HL-60 (cell line): ENCODE results near the gene USP11.

Experiments
- DNase-seq, 2 experiments: peaks; one replicate each; pipeline ENCODE4 v3.0.0-alpha.2; 2010 to 2020; ENCODE audit warnings: low read depth in 1 of 2, low spot score in 1 of 2
- H3K27ac ChIP-seq: fragments of 250-450 bp; sonication (Bioruptor Pico); replicated peaks from 2 replicates; pipeline ENCODE4 v1.5.1; 2020; ENCODE audit warnings: mild to moderate bottlenecking, moderate library complexity
- H3K27me3 ChIP-seq: fragments of 250-450 bp; sonication (Bioruptor Pico); 2 replicates; pipeline ENCODE4 v1.5.1; 2021; ENCODE audit warnings: mild to moderate bottlenecking, moderate library complexity; ENCODE audit not compliant: insufficient read depth, poor library complexity, severe bottlenecking
- H3K4me3 ChIP-seq: replicated peaks from 2 replicates; pipeline ENCODE4 v1.5.1; 2011; ENCODE audit warnings: mild to moderate bottlenecking, control low read depth, low read length; ENCODE audit not compliant: insufficient read depth
- CTCF ChIP-seq: IDR thresholded peaks from one replicate; pipeline ENCODE4 v1.5.1; 2011; ENCODE audit warnings: low read length, control low read depth, inconsistent platforms; ENCODE audit not compliant: insufficient read depth
- GABPA ChIP-seq: IDR thresholded peaks from 2 replicates; pipeline ENCODE4 v1.6.1; 2012; ENCODE audit warnings: low read depth
- POLR2AphosphoS5 ChIP-seq: IDR thresholded peaks from 2 replicates; pipeline ENCODE4 v1.6.1; 2012; ENCODE audit warnings: low read depth
- REST ChIP-seq: IDR thresholded peaks from 2 replicates; pipeline ENCODE4 v1.6.1; 2012; ENCODE audit warnings: low read depth; ENCODE audit not compliant: insufficient replicate concordance
- SPI1 ChIP-seq: IDR thresholded peaks from 2 replicates; pipeline ENCODE4 v1.6.1; 2012; ENCODE audit warnings: low read depth, mild to moderate bottlenecking, borderline replicate concordance

USP11 gene

DNA sequence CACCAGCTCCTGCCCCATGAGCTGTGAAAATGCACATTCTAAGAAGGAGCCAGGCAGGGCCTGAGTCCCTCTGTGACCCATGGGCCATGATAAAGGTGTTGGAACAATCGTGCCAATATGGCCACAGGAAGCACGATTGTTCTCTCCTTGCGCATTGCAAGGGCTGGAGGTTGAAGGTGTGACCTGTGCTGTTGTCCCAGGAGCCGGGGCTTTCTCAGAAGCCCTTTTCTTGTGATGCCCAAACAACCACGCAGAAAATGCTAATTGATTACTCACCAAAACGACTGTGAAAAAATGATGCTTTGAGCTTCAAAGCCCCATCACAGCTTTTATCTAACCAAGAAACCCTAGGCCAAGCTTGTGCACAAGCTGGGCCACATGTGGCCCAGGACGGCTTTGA lies 33.8 kb downstream of the USP11 start:
- Histone ChIP-seq H3K4me3 (no peak overlapping the region), H3K27me3 (no peaks in the 10 kb centered on the region), H3K27ac (no peak overlapping the region)
- no peak for TF ChIP-seq SPI1
- TF ChIP-seq CTCF: no peak
- TF ChIP-seq REST: no peak
- no peak for TF ChIP-seq GABPA
- DNase-seq: no peak

- TF ChIP-seq SPI1: no peak
- no peak for TF ChIP-seq CTCF
- no peak for TF ChIP-seq REST
- TF ChIP-seq GABPA: no peak
- TF ChIP-seq POLR2AphosphoS5: no peak
- Histone ChIP-seq H3K4me3 (no peak overlapping the region), H3K27ac (no peak overlapping the region), H3K27me3 (no peaks in the 10 kb centered on the region)
- DNase-seq: no peak
Observed at GRCh38 chrX:47272013-47272408, 39.2 kb downstream of the USP11 start.

- H3K4me3 ChIP-seq: no peak overlapping the region
- no peaks in the 10 kb centered on the region for H3K27me3 ChIP-seq
- DNase-seq: no peak
- TF ChIP-seq CTCF (no peak), GABPA (no peak), SPI1 (no peak)
- no peak overlapping the region for H3K27ac ChIP-seq
Observed at GRCh38 chrX:47273011-47273730, 40.4 kb downstream of the USP11 start.

- Histone ChIP-seq H3K4me3 (no peak overlapping the region), H3K27me3 (no peaks in the 10 kb centered on the region), H3K27ac (no peak overlapping the region)
- TF ChIP-seq SPI1 (no peak), POLR2AphosphoS5 (no peak), GABPA (no peak), REST (no peak), CTCF (no peak)
- no peak for DNase-seq
Observed at GRCh38 chrX:47278691-47279090, 45.9 kb downstream of the USP11 start.
